Fibroblast of gingiva (primary cell): Measurements from ENCODE around the gene CLN5.
"Not testable (repeated sequence)": the region's sequence is repeated elsewhere in the genome, so short reads cannot be mapped to it uniquely, and the experiment has no call there.

Experiments used
- DNase-seq: peaks from one replicate; pipeline ENCODE4 v3.0.0-alpha.2; 2011; ENCODE audit warnings: low read depth

Gene CLN5

GRCh38 chr13:76991796-76992547, at the start of gene CLN5:
TSS of gene CLN5 (plus strand) at chr13:76992081. CDS start at chr13:76992099, 18 bp downstream.
- peak; percentile 96 for DNase-seq

- DNase-seq = no peak
Measured at GRCh38 chr13:76942363-76942762, 49.5 kb upstream of the CLN5 start.

GRCh38 chr13:76943646-76944045, 48.2 kb upstream of the CLN5 start:
- DNase-seq = peak; percentile 17

GRCh38 chr13:76944456-76944855, 47.4 kb upstream of the CLN5 start:
- peak; percentile 58 for DNase-seq

DNA sequence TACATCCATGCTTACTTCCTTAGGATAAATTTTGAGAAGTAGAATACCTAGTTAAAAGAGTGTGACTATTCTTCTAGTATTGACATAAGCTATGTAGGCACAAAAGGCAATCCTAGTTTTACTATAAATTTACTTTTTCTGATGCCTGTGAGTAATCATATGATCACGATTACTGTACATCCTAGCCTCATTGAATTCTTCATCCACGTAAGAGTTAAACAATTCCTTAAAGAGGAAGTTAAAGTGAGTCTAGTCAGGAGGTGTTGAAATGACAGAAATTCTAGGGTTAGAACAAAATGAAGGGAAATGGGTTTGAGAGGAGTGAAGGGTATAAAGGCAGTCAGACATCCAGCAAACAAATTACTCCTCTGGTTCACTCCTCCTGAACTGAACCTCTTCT, 43.7 kb upstream of the CLN5 start, which contains the start of gene ACOD1:
ACOD1 (plus strand) TSS at position 363 of the 400 bp plus-strand sequence. CDS start 48 bp downstream, outside the sequence.
- no peak for DNase-seq

DNA sequence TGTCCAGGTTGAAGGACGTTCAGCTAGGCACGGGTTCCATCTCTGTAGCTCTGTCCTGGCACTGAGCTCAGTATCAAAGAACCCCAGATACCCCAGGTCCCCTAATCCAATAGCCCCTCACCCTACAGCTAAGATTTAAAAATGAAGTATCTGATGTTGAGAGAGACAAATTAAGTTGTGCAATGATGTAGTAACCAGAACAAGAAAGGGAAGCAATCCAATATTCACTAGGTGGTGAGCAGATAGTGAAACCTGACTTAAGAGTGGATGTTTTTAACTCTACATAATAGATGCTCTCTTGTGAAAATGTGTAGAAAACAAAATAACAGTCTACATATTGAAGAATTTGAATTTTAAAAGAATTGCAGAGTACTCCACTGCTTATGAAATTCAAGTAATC, 41.8 kb upstream of the CLN5 start:
- no peak for DNase-seq

DNA sequence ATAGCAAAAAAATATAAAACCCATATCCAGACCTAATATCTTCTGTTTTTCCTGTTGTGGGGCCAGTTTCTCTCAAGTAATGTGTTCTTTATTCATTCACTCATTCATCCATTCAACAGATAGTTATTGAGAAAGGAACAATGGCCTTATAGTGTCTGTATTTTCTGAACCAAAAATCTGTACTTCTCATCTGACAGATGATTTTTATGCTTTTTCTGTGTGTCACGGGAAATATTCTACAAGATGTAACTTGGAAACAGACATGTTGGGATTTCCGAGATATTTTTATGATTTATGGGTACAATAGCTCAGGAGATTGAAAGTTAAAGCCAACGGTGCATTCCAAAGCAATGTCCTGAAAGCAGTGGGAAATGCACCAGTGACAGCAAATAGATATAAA, 37.9 kb upstream of the CLN5 start:
- no peak for DNase-seq

DNA sequence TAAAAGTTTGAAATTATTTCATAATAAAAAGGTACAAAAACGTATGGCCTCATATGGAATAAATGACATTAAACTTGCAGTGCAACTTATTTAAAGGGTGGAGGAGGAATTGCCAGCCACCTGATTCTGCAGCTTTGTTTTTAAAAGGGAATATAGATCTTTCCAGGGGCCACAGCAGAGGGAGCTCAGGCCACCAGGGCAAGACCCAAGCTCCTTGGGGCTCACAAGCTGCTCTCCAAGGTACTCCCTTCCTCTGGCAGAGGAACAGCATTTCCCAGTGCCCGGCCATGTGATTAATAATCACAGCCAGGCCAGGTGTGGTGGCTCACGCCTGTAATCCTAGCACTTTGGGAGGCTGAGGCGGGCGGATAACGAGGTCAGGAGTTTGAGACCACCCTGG, 37.3 kb upstream of the CLN5 start:
- no peak for DNase-seq

DNA sequence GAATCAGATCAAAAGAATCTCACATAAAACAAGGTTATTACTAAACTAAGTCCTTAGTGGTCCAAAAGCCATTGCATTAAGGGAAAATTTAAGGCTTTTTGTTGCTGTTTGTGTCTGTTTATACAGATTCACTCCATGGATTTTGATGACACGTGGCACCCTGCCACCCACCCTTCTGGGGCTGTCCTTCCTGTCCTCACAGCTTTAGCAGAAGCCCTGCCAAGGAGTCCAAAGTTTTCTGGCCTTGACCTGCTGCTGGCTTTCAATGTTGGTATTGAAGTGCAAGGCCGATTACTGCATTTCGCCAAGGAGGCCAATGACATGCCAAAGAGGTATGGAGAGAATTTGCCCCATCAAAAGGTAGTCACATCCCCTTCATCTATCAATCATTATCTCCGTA, 36.7 kb upstream of the CLN5 start:
- DNase-seq = no peak

DNA sequence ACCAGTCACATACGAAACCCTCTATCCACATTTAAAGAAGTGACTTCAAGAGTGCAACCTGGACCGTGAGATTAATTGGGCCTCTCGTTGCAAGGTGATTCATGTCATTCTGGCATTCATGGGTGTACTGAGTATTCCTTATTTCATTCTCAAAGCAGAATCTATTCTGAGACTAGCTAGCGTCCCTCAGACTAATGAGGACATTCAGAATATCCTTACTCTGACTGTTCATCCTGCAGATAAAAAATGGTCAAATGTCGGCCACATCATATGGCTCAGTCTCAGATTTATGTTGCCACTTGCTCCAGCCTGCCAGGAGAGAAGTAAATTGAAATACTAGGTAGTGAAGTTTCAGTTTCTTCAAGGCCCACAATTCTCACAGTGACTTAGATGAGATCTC, 36.2 kb upstream of the CLN5 start:
- no peak for DNase-seq

DNA sequence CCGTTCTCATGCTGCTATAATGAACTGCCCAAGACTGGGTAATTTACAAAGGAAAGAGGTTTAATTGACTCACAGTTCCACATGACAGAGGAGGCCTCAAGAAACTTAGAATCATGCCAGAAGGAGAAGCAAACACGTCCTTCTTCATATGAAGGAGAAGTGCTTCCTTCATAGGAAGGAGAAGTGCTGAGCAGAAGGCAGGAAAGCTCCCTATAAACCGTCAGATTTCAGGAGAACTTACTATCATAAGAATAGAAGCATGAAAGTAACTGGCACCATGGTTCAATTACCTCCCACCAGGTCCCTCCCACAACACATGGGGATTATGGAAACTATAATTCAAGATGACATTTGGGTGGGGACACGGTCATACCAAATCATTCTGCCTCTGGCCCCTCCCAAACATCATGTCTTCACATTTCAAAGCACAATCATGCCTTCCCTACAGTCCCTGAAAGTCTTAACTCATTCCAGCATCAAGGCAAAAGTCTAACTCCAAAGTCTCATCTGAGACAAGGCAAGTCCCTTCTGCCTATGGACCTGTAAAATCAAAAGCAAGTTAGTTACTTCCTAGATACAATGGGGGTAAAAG, 32.9 kb upstream of the CLN5 start:
- no peak for DNase-seq

GRCh38 chr13:76959734-76960133, 32.1 kb upstream of the CLN5 start:
- not testable (repeated sequence) for DNase-seq

- peak; percentile 90 for DNase-seq
Measured at GRCh38 chr13:76965759-76966421, 26.0 kb upstream of the CLN5 start.

DNA sequence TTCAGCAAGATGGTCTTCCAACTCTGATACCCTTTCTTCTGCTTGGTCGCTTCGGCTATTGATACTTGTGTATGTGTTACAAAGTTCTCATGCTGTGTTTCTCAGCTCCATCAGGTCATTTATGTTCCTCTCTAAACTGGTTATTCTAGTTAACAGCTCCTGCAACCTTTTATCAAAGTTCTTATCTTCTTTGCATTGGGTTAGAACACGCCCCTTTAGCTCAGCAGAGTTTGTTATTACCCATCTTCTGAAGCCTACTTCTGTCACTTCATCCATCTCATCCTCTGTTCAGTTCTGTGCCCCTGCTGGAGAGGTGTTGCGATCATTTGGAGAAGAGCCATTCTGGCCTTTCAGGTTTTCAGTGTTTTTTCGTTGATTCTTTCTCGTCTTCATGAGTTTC, 24.9 kb upstream of the CLN5 start:
- DNase-seq = no peak

- no peak for DNase-seq
Measured at GRCh38 chr13:76968041-76968440, 23.8 kb upstream of the CLN5 start.

- no peak for DNase-seq
Measured at GRCh38 chr13:76969488-76970365, 22.2 kb upstream of the CLN5 start.

DNA sequence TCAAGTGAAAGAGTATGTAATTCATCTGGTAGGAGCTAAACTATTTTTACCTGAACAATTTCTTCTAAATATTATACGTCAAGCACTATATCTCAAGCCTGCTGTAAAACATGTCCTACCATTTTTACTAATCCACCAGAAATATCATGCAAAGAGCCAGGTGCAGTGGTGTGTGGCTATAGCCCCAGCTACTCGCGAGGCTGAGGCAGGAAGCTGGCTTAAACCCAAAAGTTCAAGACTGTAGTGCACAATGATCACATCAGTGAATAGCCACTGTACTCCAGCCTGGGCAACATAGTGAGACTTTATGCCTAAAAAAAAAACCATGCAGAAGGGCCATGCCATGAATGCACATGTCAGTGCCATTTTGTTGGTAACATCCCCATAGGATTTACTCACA, 20.7 kb upstream of the CLN5 start:
- DNase-seq = no peak

- DNase-seq = no peak
Measured at GRCh38 chr13:76971851-76972829, 19.7 kb upstream of the CLN5 start.

GRCh38 chr13:76973920-76974617, 17.8 kb upstream of the CLN5 start:
- no peak for DNase-seq

DNA sequence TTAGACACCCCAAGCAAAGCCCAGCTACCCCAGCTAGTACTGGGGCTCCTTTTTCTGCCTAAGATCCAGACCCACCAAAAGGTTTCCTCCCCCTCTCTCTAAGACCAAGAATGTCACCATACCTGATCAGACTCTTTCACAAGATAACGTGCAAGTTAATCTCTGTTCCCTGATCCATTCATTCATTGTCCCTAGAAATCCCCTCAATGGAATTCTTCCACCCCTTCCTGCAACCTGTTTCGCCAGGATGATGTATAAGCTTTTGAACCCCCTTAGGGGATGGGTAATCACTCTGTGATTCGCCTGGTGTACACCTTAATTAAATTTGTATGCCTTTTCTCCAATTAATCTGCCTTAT, 17.3 kb upstream of the CLN5 start:
- DNase-seq = no peak
